Measurements from ENCODE around the gene ARFGEF3. TPM values are rescaled to one million over a fixed set of nuclear protein-coding genes. Genes with fewer than 3 reads are reported as not detected.

The ARFGEF3 gene
- total RNA-seq, 4 donors from 2014 or later: 8.9 to 12.0 (median 10.5) TPM

GRCh38 chr6:138296786-138297185 is 135.0 kb downstream of the ARFGEF3 start:
- TF ChIP-seq POLR2A (IDR thresholded peaks at IDR 0.05) (no peak), CTCF (IDR thresholded peaks at IDR 0.05) (no peak)
- H3K36me3 ChIP-seq: peaks cover 0 to 3% (median 0%) of the 10 kb centered on the region in 3 donors
- H3K9me3 ChIP-seq: no peaks in the 10 kb centered on the region
- no peak overlapping the region for H3K4me3 ChIP-seq
- H3K27ac ChIP-seq: no peak overlapping the region
- H3K27me3 ChIP-seq: no peaks in the 10 kb centered on the region
- no peaks in the 10 kb centered on the region for H3K4me1 ChIP-seq
- DNase-seq: no peak

- TF ChIP-seq CTCF (IDR thresholded peaks at IDR 0.05) (no peak), POLR2A (IDR thresholded peaks at IDR 0.05) (no peak)
- H3K27me3 ChIP-seq: no peaks in the 10 kb centered on the region
- H3K9me3 ChIP-seq: no peaks in the 10 kb centered on the region
- DNase-seq: no peak
- no peak overlapping the region for H3K27ac ChIP-seq
- H3K4me3 ChIP-seq: no peak overlapping the region
- no peaks in the 10 kb centered on the region for H3K4me1 ChIP-seq
- H3K36me3 ChIP-seq: peaks cover 0 to 3% (median 0%) of the 10 kb centered on the region in 3 donors
These were observed 136.1 kb downstream of the ARFGEF3 start for GRCh38 chr6:138297761-138298298.

GRCh38 chr6:138300469-138300868 is 138.7 kb downstream of the ARFGEF3 start:
- Histone ChIP-seq H3K27ac (no peak overlapping the region), H3K4me1 (no peaks in the 10 kb centered on the region), H3K4me3 (no peak overlapping the region), H3K27me3 (no peaks in the 10 kb centered on the region), H3K9me3 (no peaks in the 10 kb centered on the region), H3K36me3 (peaks cover 0 to 3% (median 0%) of the 10 kb centered on the region in 3 donors)
- no peak for DNase-seq
- no peak for TF ChIP-seq POLR2A (IDR thresholded peaks at IDR 0.05)
- TF ChIP-seq CTCF (IDR thresholded peaks at IDR 0.05): no peak

GRCh38 chr6:138302554-138302953 is 140.8 kb downstream of the ARFGEF3 start:
- Histone ChIP-seq H3K9me3 (no peaks in the 10 kb centered on the region), H3K27me3 (no peaks in the 10 kb centered on the region), H3K4me3 (no peak overlapping the region), H3K36me3 (no peaks in the 10 kb centered on the region), H3K4me1 (no peaks in the 10 kb centered on the region), H3K27ac (no peak overlapping the region)
- TF ChIP-seq CTCF (IDR thresholded peaks at IDR 0.05) (no peak), POLR2A (IDR thresholded peaks at IDR 0.05) (no peak)
- DNase-seq: no peak

GRCh38 chr6:138307352-138307751 is 145.6 kb downstream of the ARFGEF3 start:
- H3K4me1 ChIP-seq: no peaks in the 10 kb centered on the region
- no peak for DNase-seq
- no peak overlapping the region for H3K4me3 ChIP-seq
- TF ChIP-seq CTCF (IDR thresholded peaks at IDR 0.05) (no peak), POLR2A (IDR thresholded peaks at IDR 0.05) (no peak)
- no peaks in the 10 kb centered on the region for H3K36me3 ChIP-seq
- H3K27ac ChIP-seq: no peak overlapping the region
- no peaks in the 10 kb centered on the region for H3K27me3 ChIP-seq
- H3K9me3 ChIP-seq: no peaks in the 10 kb centered on the region
